Upper lobe of left lung (tissue), 4 donors: ENCODE results near the gene TCEANC2.

ENCODE experiments used
- CTCF ChIP-seq, 6 experiments: fragments of 450-650 bp in 4 of 6; fragments of 200-600 bp in 2 of 6; sonication (generic) in 2 of 6; IDR thresholded peaks; one replicate each; pipeline ENCODE4 v1.5.1; 2016 to 2019; ENCODE audit warnings: antibody characterized with exemption in 6 of 6
- POLR2A ChIP-seq, 4 donors: fragments of 450-650 bp; IDR thresholded peaks; one replicate each; pipeline ENCODE4 v1.5.1; 2016 to 2017; ENCODE audit warnings: antibody characterized with exemption in 4 of 4, mild to moderate bottlenecking in 2 of 4
- POLR2AphosphoS5 ChIP-seq, 2 donors: sonication (generic); formaldehyde crosslinking; IDR thresholded peaks; one replicate each; pipeline ENCODE4 v1.5.1; 2017; ENCODE audit warnings: antibody characterized with exemption in 2 of 2

- TF ChIP-seq POLR2A (IDR thresholded peaks at IDR 0.05) (no peak), CTCF (IDR thresholded peaks at IDR 0.05) (no peak), POLR2AphosphoS5 (IDR thresholded peaks at IDR 0.05) (no peak)
These were observed 35.0 kb downstream of the TCEANC2 start for GRCh38 chr1:54088385-54088784.
